Stimulated activated naive CD8-positive, alpha-beta T cell treated with anti-CD3 and anti-CD28 coated beads, Interleukin-15, Interleukin-2, amounts not matched to agents 100 U/mL and 50 U/mL, for 24 hours (primary cell): ENCODE data around the gene MEGF9.

Experiments used
- ATAC-seq: fragments of 150-1000 bp; cut with Tn5 transposase; one replicate; pipeline ENCODE4 v1.10.0; 2021
- DNase-seq: peaks from one replicate; pipeline ENCODE4 v3.0.0; 2021

The MEGF9 gene

DNA sequence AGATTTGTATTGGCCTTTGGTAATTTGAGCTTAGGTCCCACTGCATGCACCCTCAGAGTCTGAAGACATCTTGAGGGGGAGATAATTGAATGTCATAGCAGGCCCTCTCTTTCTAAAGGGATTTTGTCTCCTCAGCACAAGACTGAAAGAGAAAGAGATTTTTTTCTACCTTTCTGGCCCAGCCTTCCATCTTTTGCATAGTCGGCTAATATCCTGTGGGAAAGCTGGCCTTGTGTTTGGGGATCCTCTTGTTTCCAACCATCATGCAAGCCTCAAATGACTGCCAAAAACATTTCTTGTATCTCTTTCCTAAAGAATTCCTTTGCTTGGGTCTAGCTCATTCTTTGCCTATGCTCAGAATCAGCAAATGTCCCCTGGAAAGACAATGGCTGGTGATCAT lies 92.3 kb downstream of the MEGF9 start:
- no peak for ATAC-seq
- DNase-seq = no peak

DNA sequence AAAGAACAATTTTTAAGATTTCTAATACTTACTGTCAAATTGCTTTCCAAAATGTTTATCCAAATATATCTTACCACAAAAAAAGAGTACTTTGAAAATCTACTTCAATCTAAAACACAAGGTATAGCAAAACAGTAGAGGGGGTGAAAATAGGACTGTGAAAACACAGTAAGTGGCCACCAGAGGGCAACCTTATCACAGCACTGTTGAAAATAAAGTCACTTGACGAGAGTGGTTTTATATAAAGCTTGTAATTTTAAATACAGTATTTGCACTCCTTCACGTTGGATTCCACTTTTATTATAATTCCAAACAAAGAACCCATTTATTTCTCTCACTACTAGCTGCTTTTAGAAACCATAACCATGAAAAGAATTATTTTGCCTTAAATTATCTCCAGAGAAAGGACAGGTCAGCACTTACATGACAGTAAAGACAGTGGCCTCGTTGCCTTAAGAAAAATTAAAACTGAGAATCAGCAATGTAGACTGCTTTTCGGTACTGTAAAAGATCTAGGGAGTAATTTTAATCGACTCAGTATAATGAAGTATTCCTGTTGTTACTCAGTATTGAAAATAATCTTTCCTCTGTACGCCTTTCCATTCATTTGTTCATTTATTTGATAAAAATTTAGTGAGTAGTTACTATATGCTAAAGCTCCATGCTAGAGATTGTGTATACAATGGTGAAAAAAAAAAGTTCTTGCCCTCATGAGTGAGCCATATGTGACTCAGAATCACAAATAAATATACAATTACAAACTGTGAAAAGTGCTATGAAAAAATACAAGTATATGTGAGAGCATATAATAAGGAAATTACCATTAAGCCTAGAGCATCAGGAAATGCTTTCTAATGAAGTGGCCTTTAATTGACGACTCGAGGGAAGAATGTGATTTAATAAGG lies 94.3 kb downstream of the MEGF9 start:
- peak; percentile 79 for ATAC-seq
- DNase-seq = peak; percentile 65

DNA sequence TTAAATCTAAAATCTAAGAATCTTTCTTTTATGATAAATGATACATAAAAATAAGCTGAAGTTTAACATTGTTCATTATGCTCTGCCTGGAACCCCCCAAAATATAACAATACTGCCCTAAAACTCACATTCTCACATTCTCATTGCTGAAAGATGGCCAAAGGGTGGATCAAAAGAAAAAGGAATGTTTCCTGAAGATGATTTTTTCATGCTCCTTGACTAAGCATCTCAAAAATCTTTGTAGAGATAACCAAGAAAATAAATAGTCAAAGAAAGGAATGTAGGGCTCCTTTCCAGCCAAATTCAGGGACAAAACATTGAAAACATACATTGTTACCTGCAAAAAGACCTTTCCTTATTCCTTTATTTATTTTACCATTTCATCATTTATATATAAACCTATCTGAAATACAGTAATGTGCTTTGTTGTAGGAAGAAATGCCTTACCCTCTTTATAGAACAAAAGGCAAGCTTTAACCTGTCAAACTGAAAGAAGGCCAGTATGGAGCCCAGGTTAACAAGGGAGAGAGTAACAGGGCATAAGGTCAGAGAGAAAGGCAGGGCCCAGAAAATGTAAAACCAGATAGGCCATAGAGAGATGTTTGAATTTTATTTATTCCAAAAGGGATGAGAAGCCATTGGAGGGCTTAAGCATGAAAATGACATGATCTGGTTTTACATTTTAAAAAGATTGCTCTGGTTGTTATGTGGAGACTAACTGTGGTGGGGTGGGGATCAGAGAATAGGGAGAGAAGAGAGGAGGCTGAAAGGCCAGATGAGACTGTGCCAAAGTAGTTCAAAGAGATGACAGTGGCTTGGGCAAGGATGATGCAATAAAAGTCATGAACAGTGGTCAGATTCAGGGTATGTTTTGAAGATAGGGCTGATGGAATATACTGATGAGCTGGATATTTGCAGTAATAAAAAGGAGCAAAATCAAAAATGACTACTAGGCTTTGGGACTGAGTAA lies 97.0 kb downstream of the MEGF9 start:
- ATAC-seq (no peak), DNase-seq (no peak)

DNA sequence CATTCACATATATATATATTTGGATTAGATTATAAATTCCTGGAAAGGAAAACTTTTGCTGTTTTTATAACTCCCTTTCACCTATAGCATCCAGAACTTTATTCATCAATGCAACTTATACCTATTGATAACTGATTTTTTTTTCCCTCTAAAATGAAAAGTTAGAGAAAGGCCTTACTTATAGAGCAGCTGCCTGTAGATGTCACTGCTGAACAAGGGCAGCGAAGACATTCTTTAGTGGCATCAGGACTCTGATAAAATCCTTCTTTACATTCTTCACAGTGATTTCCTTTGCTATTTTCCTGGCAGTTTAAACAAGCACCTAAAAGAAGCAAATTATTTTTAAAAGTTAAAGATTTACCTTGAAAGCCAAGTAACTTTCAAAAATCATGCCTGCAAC lies 102.1 kb downstream of the MEGF9 start:
- ATAC-seq = no peak
- no peak for DNase-seq

DNA sequence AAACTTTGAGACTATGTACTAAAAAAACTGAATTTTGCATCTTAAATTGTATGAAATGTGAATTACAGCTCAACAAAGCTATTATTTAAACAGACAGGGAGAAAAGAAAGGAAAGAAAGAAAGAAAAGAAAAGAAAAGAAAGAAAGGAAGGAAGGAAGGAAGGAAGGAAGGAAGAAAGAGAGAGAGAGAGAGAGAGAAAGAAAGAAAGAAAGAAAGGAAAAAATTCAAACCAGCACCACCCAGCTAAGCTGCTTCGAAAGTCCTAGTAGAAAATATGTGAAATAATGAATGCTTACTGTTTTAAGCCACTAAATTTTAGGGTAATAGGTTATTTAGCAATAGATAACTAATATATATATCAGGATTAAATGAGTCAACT lies 102.6 kb downstream of the MEGF9 start:
- DNase-seq = no peak
- no peak for ATAC-seq

DNA sequence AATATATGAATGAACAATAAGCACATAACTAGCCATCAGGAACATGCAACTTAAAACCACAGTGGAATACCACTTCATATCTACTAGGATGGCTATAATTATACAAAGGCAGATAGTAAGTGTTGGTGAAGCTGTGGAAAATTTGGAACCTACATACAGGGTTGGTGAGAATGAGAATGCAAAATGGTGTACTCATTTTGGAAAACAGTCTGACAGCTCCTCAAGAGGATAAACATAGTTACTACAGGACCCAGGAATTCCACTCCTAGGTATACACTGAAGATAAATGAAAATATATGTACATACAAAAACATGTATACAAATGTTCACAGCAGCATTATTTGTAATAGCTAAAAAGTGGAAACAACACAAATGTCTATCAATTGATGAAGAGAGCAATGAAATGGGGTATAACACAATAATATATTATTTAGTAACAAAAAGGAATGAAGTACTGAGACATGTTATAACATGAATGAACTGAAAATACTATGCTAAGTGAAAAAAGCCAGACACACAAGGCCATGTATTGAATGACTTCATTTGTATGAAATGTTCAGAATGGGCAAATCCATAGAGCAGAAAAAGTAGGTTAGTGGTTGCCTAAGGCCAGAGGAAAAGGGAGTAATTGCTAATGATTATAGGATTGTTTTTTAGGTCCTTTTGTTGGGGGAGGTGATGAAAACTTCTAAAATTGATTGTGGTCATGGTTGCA lies 103.1 kb downstream of the MEGF9 start:
- ATAC-seq (no peak), DNase-seq (no peak)

DNA sequence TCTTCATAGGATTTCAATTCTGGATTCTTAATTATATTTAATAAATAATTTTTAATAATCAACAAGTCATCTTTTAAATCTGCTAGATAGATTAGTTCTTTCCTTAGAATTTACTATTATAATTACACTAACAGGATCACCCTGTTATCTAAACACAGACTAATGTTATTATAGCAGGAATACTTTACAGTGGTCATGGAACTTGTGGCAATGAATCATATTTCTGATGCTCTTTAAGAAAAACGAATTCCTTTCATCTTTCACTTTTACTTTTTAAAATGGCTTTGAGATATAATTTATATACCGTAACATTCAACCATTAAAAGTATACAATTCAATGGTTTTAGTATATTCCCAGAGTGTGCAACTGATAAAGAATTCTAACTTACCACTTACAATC lies 104.6 kb downstream of the MEGF9 start:
- DNase-seq (no peak), ATAC-seq (no peak)

DNA sequence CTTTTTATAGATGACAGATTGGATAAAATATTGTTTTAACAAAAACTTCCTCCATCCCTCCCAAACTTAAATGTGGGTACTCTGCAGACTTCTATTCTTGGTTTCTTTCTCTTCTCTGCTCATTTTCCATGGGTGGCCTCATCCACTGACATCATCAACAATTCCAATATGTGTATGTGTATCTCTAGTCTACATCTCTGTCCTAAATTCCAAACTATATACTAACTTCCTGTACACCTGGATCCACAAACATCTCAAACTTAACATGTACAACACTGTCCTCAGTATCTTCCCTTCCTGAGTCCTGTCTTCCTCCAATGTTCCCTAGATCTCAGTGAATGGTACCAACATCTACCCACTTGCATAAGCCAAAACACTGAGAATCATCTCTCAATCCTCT lies 105.8 kb downstream of the MEGF9 start:
- DNase-seq = no peak
- no peak for ATAC-seq

DNA sequence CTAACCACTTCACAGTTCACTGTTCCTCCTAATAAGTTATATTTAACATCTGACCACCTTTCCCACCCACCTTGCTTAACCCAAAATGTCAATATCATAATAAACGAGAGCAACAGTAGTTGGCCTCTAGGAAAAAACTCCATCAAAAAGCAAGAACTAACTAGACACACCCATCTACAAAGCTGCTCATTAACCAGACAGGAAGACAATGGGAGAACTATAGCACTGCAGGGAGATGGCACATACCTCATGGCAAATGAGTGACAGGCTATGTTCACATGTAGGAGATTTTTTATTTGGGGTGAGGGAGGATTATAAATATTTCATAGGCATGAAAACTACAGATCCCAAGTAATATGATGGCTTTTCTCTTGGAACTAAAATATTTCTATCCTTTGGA lies 110.7 kb downstream of the MEGF9 start:
- DNase-seq = no peak
- no peak for ATAC-seq

DNA sequence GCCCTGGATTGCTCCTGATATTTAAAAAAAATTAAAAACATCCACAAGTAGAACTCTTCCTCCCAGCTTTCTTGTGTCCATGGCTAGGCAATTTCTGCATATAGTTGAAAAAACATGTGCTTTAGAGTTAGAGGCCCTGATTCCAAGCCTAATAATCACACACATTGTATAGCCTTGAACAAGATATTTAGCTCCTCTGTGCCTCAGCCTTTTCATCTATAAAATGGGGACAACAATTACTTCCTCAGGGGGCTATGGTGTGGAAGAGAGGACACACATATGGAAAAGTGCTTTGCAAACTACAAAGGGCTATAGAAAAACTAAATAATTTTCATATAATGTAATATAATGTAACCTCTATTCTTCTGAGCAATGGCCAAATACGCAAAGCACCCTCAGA lies 111.3 kb downstream of the MEGF9 start:
- ATAC-seq = no peak

DNA sequence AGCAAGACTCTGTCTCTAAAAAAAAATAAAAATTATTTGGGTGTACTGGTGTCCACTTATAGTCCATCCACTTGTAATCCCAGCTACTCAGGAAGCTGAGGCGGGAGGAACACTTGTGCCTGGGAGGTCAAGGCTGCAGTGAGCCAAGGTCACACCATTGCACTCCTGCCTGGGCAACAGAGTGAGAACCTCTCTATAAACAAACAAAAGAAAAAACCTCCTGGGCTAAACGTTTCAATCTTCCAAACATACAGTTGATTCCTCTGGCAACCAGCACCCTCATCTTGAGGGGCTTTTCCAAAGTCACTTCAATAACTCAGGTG lies 120.4 kb downstream of the MEGF9 start:
- no peak for DNase-seq
- no peak for ATAC-seq

More for the DNA sequence above, 111.3 kb downstream of the MEGF9 start:
- no peak for DNase-seq

DNA sequence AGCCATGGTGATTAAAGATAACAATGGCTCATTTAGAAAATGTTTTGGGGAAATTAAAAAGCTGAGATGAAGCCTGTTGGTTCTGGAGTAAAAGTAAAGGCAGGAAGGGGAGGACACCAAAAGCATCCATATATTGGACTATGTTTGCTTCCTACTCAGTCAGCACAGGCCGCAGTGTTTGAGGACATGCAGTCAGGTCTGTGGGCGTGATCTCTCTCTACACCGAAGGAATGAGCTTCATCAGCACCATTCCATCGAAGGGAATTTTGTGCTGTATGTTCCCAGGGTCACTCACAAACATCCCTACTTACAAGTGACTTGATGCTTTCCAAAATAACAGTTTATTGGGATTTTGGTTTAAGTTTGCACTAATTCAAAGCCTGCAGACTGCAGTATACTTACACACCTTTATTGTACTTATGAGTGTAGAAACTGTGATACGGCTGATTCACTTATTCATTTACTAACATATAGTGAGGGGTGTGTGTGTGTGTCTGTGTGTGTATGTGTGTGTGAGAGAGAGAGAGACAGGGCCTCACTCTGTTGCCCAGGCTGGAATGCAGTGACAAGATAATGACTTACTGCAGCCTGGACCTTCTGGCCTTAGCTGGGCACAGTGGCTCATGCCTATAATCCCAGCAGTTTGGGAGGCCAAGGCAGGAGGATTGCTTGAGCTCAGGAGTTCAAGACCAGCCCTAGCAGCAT lies 120.9 kb downstream of the MEGF9 start:
- DNase-seq (no peak), ATAC-seq (no peak)

DNA sequence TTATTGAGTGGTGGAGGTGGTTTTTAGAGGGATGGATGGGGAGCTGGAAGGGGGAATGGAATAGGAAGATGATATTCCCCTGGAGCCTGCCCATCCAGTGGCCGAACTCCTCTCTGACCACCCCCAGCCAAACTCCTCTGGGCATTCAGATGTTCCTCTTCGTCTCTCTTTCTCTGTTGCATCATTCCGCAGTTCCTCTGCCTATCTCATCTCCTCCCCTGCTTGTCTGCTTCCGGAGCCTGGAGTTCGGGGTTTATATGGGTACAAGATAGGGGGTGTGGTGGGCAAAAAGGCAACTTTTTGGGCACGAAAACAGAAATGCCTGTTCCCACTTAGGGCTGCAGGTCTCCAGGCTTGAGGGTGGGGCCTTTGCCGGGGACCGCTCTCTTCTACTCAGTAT lies 122.1 kb downstream of the MEGF9 start:
- ATAC-seq (no peak), DNase-seq (no peak)

DNA sequence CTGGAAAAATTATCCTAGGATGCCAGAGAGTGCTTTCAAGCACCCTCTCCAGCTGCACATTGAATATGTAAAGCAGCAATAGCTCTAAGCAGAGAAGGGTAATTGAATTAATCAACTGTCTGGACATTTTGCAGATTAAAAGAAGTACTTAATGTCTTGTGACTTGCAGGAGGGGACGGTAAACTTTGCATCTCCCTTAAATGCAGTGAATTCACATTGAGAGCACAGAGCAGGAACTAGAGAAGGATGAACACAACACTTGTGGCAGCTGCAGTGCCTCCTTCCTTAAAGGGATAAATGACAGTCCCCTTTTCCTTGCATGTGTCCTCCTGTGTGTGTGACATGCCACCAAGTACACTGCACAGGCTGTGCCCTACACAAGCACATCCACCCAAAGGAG lies 126.9 kb downstream of the MEGF9 start:
- ATAC-seq (no peak), DNase-seq (no peak)

DNA sequence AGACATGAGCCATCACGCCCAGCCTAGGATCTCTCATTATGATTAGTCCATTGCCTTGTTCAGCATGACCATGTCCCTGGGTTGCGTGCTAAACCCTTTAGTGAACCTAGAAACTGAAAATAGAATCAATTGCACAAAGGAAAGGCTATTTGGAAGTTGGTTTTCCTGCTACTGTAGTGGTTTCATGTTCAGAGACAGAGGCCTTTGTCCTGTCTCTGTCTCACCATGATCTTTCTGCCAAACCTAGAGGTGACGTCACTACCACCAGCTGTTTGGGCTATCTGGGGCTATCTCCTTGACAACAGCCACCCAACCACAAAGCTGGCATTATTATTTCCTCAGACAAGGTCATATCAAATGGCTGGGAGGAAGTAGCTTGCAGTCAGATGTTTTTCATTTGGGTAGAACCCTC lies 130.3 kb downstream of the MEGF9 start:
- DNase-seq (peak; percentile 35), ATAC-seq (peak; percentile 6)

DNA sequence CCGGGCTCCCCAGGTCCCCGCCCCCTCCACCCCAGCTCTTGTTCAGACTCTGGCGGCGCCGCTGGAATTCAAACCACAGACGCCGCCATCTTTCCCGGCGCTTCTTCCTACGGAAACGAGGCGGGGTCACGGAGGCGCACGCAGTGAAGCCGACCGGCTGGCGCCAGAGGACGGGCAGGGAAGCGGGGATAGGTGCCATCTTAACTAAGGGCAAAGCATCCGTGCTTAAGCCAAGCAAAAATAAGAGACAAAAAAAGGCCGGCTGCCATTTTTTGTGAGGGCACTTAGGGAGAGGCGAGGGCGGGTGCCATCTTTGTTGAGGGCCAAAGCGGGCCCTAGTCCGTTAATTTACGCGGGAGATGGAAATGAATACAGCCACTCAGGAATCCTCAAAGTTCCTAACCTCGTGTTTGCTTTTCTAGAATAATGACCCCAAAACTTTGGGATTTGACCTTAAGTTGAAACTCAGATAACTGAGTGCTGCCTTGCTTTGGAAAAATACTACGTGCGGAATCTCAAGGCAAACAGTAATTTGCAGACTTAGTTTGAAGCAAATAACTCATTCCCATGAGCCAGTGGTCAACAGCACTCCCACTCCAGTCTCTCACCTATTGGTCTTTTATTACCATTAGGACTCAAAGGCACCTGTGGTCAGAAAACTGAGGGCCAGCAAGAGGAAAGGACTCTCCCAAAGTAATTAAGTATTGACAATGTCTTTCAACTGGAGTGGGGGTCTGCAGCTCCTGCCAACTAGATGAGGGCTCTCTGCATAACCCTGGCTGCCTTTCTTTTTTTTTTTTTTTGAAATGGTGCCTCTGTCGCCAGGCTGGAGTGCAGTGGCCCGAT lies 134.0 kb downstream of the MEGF9 start, which contains the start of gene CDK5RAP2:
CDK5RAP2 (minus strand) TSS at position 117 of the 846 bp plus-strand sequence. CDS start 189 bp downstream, outside the sequence.
- ATAC-seq (peak; percentile 96), DNase-seq (peak; percentile 89)

DNA sequence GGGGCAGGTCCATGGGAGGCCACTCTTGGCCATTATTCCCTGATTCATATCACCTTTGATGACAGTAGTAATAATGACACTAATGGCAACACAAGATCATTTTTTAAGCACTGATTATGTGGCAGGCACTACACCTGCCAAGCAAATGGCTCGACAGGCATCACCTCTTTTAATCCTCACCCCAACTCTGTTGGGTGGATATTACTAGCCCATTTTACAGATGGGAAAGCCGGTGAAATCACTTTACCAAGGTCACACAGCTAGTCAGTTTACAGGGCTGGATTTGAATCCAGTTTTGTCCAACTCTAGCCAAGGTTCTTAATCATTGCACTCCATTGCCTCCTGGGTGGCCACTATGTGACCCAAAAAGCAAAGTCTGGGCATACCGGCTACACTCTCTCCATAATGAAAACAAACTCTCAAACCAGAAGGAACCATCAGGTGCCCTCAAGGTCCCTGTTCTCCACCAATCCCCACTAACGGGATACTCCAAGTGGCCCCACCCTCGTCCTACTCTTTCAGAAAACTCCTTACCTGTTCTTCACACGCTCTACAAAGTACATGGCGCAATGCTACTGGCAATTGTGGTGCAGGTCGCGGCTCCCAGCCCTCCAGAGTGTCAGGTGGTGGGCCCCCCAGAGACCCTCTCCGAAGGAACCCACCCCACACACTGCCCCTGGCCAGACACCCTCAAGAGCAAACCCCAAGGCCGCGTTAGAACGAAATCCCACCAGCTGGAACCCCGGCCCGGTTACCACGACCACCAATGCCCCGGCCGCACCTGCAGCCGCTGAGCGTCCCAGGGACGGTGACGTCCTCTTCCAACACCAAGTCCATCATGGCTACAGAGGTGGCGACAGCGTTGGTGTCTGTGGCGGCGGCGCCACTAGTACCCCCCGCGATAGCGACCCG lies 134.9 kb downstream of the MEGF9 start:
- no peak for DNase-seq
- ATAC-seq = no peak

DNA sequence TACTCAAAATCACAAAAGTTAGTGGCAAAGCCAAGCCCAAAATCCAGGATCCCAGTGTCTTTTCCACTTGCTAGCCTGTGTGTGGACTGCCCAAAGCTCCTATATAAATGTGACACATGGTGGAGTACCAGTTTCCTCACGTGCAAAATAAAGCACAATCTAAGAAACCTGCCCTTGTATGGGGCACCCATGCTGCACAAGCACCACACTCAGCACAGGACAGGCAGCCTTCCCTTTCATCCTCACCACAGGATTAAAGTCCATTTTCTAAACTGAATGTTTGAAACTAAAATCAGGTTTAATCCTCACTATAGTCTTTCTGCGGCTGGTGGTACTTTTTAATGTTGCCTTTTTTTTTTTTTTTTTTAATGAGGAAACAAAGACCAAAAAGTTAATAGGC lies 139.8 kb downstream of the MEGF9 start:
- no peak for DNase-seq
- no peak for ATAC-seq

DNA sequence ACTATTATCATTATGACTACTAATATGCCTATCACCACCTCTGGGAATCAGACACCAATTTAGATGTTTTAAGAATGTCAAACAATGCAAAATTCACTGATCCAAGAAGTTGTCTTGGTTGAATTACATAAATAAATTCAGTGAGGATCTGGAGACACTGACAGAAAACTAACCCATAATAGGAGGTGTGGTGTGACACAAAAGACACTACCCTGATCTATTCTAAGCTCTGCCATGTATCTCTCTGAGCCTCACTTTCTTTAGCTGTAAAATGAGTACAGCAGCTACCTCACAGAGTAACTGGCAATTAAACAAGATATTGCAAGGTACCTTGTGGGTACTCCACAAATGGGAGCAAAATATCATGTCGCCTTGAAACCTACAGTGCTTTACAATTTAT lies 141.8 kb downstream of the MEGF9 start:
- ATAC-seq (no peak), DNase-seq (no peak)
